NT2/D1 (cell line): Measurements from ENCODE around the gene COL23A1.

Source experiments
- YY1 ChIP-seq: IDR thresholded peaks from 2 replicates; pipeline ENCODE4 v1.6.1; 2011; ENCODE audit not compliant: insufficient read length, insufficient read depth
- ZNF274 ChIP-seq: IDR thresholded peaks from 2 replicates; pipeline ENCODE4 v1.6.1; 2011; ENCODE audit warnings: mild to moderate bottlenecking, low read depth, low read length

DNA sequence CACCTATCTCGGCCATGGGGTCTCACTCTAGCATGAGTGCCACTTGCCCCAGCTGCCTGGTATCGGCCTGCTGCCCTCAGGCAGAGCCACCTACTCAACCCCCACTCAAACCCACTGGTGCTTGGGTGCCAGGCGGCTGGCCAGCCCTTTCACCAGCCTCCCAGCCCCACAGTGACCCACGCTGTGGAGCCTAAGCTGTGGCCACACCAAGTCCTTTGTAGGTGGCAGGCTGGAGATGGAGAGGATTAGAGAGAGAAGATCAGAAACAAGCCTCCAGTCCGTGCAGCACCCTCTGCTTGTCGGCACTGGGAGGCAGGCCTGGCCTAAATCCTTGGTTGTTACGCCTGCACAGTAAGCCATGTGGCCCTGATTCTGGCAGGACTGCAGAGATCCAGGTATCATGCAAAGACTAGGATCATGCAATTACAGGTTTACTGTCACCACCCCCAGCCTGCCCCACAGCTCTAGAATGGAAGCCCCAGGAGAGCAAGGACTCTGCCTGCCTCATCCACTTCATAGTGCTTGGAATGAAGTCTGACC lies 171.7 kb downstream of the COL23A1 start:
- no peak for TF ChIP-seq YY1
- no peak for TF ChIP-seq ZNF274
